GM12872 (cell line): ENCODE data around the gene NAPSA.

ENCODE experiments used
- CTCF ChIP-seq: IDR thresholded peaks from 3 replicates; pipeline ENCODE4 v1.5.1; 2011; ENCODE audit warnings: low read depth, mild to moderate bottlenecking, low read length, moderate library complexity; ENCODE audit not compliant: insufficient read depth

NAPSA gene

GRCh38 chr19:50333235-50333736, 32.2 kb downstream of the NAPSA start:
- TF ChIP-seq CTCF: no peak

- TF ChIP-seq CTCF: no peak
Observed at GRCh38 chr19:50332244-50333038, 33.0 kb downstream of the NAPSA start.

- TF ChIP-seq CTCF: no peak
Observed at GRCh38 chr19:50331994-50332243, 33.5 kb downstream of the NAPSA start.

- TF ChIP-seq CTCF: no peak
Observed at GRCh38 chr19:50331221-50331993, 34.0 kb downstream of the NAPSA start.

- no peak for TF ChIP-seq CTCF
Observed at GRCh38 chr19:50330365-50331078, 34.9 kb downstream of the NAPSA start.

- TF ChIP-seq CTCF: no peak
Observed at GRCh38 chr19:50329146-50329925, 36.1 kb downstream of the NAPSA start, which contains the start of gene KCNC3. KCNC3 (minus strand) TSS chr19:50329377; CDS start chr19:50329082, 295 bp downstream.
